Stimulated activated CD4-positive, alpha-beta T cell treated with anti-CD3 and anti-CD28 coated beads, Interleukin-4, amount 100 ng/mL, for 24 hours (primary cell): ENCODE data around the gene ARSH.
"Not testable (repeated sequence)": the region's sequence is repeated elsewhere in the genome, so short reads cannot be mapped to it uniquely, and the experiment has no call there.

Experiments
- DNase-seq: peaks from one replicate; pipeline ENCODE4 v3.0.0-alpha.2; 2020

Gene ARSH

DNA sequence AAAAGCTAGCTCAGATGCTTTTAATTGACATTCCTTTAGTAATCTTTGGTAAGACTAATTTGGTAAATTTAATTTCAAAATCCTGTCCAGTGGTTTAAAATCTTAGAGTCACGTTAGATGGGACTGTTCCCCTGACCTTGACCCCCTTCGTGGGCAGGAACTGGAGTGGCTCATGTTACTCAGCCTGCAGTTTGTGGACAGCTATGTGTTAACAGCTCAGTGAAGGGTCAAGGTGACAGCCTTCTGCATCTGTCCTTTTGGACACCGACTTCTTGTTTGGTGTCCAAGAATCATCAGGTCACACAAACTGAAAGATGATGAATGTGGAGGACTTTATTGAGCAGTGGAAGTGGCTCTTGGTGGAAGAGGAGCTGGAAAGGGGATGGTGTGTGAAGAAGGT lies 37.9 kb downstream of the ARSH start:
- DNase-seq, result no peak

DNA sequence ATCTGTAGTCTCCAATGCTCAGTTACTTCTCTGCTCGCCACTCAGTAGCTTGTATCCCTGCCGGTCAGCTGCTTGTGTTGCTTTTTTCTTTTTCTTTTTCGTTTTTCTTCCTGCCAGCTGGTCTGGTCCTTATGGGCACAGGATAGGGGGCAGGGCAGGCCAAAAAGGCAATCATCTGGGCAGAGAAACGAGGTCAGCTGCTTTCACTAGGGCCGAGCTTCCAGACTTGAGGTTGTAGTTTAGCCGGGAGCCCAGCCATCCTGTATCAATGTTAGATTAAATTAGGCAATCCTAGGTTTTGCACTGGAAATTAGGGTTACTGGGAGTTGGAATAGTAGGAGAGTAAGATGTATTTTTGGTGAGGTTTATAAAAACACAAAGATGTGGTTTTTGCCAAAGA lies 38.3 kb downstream of the ARSH start:
- DNase-seq, result no peak

GRCh38 chrX:3046253-3047240 lies 40.2 kb downstream of the ARSH start:
- no peak for DNase-seq

GRCh38 chrX:3050523-3051175 lies 44.3 kb downstream of the ARSH start:
- not testable (repeated sequence) for DNase-seq

DNA sequence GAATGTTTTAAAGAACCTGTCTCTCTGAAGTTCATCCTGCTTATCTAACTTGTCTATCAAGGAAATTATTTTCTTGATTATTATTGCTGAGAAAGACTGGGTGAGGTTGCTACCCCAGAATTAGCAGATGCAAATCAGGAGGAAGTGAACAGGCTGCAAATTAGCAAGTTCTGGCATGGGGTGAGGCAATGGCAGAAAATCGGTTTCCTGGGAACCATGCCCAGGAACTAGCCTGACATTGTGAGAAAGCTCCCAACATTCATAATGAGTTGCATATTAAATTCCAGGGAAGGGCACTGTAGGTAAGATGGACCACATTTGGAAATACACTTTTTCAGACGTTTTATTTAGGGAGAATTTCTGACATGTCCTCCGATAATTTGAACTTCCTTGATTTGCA lies 46.5 kb downstream of the ARSH start:
- DNase-seq, result no peak

GRCh38 chrX:3066555-3066954 lies 60.2 kb downstream of the ARSH start:
- no peak for DNase-seq

DNA sequence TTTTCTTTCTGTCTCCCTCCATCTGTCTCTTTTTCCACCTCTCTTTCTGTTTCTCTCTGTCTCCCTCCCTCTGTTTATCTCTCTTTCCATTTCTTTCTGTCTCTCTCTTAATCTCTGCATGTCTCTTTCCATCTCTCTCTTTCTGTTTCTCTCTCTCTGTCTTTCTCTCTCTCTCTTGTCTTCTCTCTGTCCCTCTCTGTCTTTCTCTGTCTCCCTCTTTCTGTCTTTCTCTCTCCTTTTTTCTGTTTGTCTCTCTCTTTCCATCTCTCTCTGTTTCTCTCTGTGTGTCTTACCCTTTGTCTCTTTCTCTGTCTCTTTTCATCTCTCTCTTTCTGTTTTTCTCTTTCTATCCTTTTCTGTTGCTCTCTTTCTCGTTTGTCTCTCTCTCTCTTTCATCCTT lies 69.6 kb downstream of the ARSH start:
- DNase-seq, result no peak

DNA sequence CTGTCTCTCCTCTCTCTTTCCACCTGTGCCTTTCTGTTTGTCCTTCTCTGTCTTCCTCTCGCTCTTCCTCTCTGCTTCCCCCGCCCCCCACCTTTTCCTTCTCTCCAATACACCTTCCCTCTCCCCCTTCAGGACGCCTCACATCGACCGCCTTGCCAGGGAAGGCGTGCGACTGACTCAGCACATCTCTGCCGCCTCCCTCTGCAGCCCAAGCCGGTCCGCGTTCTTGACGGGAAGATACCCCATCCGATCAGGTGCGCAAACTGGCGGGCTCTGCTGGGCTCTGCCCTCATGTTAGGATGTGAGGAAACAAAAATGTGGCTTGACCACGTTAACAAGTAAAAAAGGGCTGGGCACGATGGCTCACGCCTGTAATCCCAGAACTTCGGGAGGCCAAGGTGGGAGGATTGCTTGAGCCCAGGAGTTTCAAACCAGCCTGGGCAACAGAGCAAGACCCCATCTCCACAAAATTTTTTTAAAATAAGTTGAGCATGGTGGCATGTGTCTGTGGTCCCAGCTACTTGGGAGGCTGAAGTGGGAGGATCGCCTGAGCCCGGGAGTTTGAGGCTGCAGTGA lies 70.2 kb downstream of the ARSH start:
- DNase-seq, result no peak
